ENCODE data around the gene PSME2. TPM values are rescaled to one million over a fixed set of nuclear protein-coding genes. Genes with fewer than 3 reads are reported as not detected.

Gene PSME2
- total and polyA plus RNA-seq, 2 of the 13 experiments (the other 11 are each of a cell fraction or from before 2014, with no cell fraction given): 332 to 716 TPM

DNA sequence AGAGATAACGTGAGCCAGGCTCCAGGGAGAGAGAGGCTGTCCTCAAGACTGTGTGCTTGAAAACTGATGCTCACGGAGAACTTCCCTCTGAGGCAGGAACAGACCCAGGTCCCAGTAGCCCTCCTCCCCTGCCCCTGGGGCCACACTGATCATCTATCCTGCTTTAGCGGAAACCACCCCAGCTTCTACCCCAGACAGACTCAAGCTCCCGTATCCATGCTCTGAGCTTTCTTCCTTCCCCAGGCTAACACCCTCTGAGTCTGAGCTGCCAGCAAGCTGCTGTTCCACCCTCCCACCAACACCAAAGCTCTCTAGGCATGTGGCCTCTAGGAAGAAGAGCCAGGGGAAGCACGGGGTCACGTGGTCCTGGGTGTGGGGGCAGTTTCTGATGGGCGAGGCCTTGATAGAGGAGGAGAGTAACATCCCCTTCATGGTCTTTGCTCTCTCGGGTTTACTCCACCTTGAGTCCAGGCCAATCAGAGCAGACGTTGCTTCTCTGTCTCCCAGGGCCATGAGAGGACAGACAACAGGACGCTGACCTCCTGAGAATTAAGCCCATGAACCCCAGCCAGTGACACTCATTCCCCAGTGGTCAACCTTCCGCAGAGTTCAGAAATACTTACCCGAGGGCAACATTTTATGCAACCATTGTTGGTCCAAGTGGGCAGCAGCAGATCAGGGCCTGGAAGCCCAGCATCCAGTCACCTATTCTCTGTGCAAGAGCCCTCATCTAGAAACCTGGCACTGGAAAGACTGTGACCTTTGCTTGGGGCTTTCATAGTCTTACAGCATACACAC, 50.9 kb downstream of the PSME2 start (continued):
- TF ChIP-seq, protein P1, sequence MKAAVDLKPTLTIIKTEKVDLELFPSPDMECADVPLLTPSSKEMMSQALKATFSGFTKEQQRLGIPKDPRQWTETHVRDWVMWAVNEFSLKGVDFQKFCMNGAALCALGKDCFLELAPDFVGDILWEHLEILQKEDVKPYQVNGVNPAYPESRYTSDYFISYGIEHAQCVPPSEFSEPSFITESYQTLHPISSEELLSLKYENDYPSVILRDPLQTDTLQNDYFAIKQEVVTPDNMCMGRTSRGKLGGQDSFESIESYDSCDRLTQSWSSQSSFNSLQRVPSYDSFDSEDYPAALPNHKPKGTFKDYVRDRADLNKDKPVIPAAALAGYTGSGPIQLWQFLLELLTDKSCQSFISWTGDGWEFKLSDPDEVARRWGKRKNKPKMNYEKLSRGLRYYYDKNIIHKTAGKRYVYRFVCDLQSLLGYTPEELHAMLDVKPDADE (CRISPR knock-in tag; IDR thresholded peaks at IDR 0.05): no peak; the same call in none of the 2 replicates
- TF ChIP-seq RXRB (CRISPR knock-in tag; IDR thresholded peaks at IDR 0.05; ENCODE audit: borderline replicate concordance): peak; percentile 99
- no peak for TF ChIP-seq PTBP1 (IDR thresholded peaks at IDR 0.05; ENCODE audit: low read depth, low read length, poor library complexity, severe bottlenecking)
- TF ChIP-seq YEATS2 (CRISPR knock-in tag; IDR thresholded peaks at IDR 0.05; ENCODE audit: borderline replicate concordance): peak; percentile 96
- TF ChIP-seq, protein P2, sequence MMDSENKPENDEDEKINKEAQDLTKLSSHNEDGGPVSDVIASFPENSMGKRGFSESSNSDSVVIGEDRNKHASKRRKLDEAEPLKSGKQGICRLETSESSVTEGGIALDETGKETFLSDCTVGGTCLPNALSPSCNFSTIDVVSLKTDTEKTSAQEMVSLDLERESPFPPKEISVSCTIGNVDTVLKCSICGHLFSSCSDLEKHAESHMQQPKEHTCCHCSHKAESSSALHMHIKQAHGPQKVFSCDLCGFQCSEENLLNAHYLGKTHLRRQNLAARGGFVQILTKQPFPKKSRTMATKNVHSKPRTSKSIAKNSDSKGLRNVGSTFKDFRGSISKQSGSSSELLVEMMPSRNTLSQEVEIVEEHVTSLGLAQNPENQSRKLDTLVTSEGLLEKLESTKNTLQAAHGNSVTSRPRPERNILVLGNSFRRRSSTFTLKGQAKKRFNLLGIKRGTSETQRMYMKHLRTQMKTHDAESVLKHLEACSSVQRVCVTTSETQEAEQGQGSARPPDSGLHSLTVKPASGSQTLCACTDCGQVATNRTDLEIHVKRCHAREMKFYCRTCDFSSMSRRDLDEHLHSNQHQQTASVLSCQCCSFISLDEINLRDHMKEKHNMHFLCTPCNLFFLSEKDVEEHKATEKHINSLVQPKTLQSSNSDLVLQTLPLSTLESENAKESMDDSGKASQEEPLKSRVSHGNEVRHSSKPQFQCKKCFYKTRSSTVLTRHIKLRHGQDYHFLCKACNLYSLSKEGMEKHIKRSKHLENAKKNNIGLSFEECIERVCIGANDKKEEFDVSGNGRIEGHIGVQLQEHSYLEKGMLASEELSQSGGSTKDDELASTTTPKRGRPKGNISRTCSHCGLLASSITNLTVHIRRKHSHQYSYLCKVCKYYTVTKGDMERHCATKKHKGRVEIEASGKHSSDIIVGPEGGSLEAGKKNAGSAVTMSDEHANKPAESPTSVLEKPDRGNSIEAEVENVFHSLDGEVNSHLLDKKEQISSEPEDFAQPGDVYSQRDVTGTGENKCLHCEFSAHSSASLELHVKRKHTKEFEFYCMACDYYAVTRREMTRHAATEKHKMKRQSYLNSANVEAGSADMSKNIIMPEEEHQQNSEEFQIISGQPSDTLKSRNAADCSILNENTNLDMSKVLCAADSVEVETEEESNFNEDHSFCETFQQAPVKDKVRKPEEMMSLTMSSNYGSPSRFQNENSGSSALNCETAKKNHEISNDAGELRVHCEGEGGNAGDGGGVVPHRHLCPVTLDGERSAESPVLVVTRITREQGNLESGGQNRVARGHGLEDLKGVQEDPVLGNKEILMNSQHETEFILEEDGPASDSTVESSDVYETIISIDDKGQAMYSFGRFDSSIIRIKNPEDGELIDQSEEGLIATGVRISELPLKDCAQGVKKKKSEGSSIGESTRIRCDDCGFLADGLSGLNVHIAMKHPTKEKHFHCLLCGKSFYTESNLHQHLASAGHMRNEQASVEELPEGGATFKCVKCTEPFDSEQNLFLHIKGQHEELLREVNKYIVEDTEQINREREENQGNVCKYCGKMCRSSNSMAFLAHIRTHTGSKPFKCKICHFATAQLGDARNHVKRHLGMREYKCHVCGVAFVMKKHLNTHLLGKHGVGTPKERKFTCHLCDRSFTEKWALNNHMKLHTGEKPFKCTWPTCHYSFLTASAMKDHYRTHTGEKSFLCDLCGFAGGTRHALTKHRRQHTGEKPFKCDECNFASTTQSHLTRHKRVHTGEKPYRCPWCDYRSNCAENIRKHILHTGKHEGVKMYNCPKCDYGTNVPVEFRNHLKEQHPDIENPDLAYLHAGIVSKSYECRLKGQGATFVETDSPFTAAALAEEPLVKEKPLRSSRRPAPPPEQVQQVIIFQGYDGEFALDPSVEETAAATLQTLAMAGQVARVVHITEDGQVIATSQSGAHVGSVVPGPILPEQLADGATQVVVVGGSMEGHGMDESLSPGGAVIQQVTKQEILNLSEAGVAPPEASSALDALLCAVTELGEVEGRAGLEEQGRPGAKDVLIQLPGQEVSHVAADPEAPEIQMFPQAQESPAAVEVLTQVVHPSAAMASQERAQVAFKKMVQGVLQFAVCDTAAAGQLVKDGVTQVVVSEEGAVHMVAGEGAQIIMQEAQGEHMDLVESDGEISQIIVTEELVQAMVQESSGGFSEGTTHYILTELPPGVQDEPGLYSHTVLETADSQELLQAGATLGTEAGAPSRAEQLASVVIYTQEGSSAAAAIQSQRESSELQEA (CRISPR knock-in tag; IDR thresholded peaks at IDR 0.05; ENCODE audit: not compliant biosample characterization): peak; percentile 76
- TF ChIP-seq KDM4B (CRISPR knock-in tag; IDR thresholded peaks at IDR 0.05): peak; percentile 86; the same call in 1 of the 2 replicates
- peak; percentile 97 for TF ChIP-seq ZNF441 (CRISPR knock-in tag; IDR thresholded peaks at IDR 0.05; ENCODE audit: borderline replicate concordance)
- TF ChIP-seq BCL6 (CRISPR knock-in tag; IDR thresholded peaks at IDR 0.05): peak; percentile 99
- TF ChIP-seq, protein P3, sequence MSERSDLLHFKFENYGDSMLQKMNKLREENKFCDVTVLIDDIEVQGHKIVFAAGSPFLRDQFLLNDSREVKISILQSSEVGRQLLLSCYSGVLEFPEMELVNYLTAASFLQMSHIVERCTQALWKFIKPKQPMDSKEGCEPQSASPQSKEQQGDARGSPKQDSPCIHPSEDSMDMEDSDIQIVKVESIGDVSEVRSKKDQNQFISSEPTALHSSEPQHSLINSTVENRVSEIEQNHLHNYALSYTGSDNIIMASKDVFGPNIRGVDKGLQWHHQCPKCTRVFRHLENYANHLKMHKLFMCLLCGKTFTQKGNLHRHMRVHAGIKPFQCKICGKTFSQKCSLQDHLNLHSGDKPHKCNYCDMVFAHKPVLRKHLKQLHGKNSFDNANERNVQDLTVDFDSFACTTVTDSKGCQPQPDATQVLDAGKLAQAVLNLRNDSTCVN (CRISPR knock-in tag; IDR thresholded peaks at IDR 0.05; ENCODE audit: borderline replicate concordance): peak; percentile 96
- TF ChIP-seq, protein P4, sequence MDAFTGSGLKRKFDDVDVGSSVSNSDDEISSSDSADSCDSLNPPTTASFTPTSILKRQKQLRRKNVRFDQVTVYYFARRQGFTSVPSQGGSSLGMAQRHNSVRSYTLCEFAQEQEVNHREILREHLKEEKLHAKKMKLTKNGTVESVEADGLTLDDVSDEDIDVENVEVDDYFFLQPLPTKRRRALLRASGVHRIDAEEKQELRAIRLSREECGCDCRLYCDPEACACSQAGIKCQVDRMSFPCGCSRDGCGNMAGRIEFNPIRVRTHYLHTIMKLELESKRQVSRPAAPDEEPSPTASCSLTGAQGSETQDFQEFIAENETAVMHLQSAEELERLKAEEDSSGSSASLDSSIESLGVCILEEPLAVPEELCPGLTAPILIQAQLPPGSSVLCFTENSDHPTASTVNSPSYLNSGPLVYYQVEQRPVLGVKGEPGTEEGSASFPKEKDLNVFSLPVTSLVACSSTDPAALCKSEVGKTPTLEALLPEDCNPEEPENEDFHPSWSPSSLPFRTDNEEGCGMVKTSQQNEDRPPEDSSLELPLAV (CRISPR knock-in tag; conservative IDR thresholded peaks at IDR 0.05; ENCODE audit: low read depth): no peak
- TF ChIP-seq, protein P5, sequence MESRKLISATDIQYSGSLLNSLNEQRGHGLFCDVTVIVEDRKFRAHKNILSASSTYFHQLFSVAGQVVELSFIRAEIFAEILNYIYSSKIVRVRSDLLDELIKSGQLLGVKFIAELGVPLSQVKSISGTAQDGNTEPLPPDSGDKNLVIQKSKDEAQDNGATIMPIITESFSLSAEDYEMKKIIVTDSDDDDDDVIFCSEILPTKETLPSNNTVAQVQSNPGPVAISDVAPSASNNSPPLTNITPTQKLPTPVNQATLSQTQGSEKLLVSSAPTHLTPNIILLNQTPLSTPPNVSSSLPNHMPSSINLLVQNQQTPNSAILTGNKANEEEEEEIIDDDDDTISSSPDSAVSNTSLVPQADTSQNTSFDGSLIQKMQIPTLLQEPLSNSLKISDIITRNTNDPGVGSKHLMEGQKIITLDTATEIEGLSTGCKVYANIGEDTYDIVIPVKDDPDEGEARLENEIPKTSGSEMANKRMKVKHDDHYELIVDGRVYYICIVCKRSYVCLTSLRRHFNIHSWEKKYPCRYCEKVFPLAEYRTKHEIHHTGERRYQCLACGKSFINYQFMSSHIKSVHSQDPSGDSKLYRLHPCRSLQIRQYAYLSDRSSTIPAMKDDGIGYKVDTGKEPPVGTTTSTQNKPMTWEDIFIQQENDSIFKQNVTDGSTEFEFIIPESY (CRISPR knock-in tag; IDR thresholded peaks at IDR 0.05): no peak; the same call in 1 of the 2 replicates
- peak; percentile 64 for TF ChIP-seq CEBPB (IDR thresholded peaks at IDR 0.05; ENCODE audit: borderline replicate concordance, low read depth, low read length)
- TF ChIP-seq ARNTL (CRISPR knock-in tag; IDR thresholded peaks at IDR 0.05): peak; percentile 100
